ENCODE results near the gene DUS2.
"Not testable (repeated sequence)": the region's sequence is repeated elsewhere in the genome, so short reads cannot be mapped to it uniquely, and the experiment has no call there.

The DUS2 gene

GRCh38 chr16:67996666-67997065, 26.4 kb upstream of the DUS2 start:
- no peak for DNase-seq (ENCODE audit: low read depth, low spot score)
- H3K4me3 ChIP-seq (ENCODE audit: low read length), result no peak overlapping the region

GRCh38 chr16:67998231-67998778, 24.8 kb upstream of the DUS2 start:
- not testable (repeated sequence) for DNase-seq (ENCODE audit: low read depth, low spot score)

DNA sequence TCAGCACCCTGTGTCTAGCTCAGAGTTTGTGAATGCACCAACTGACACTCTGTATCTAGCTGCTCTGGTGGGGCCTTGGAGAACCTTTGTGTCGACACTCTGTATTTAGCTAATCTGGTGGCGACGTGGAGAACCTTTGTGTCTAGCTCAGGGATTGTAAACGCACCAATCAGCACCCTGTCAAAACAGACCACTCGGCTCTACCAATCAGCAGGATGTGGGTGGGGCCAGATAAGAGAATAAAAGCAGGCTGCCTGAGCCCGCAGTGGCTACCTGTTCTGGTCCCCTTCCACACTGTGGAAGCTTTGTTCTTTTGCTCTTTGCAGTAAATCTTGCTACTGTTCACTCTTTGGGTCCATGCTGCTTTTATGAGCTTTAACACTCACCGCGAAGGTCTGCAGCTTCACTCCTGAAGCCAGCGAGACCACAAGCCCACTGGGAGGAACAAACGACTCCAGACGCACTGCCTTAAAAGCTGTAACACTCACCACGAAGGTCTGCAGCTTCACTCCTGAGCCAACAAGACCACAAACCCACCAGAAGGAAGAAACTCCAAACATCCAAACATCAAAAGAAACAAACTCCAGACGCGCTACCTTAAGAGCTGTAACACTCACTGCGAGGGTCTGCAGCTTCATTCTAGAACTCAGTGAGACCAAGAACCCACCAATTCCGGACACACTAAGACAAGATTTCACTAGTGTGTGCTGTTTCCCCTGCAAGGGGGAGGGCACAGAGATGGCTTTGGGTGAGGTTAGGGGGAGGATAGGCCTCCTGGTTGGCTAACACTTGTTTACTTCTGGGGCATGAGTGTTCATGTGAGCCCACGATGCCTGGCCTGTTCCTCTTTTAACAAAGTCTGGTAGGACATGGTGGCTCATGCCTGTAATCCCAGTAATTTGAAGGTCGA, 24.1 kb upstream of the DUS2 start, which contains the start of gene DPEP2:
Gene DPEP2, minus strand, starts transcription at position 706 of the 910 bp plus-strand sequence. CDS start 6,272 bp downstream, outside the sequence.
- peak within 1 kb of the TSS; percentile 37 for H3K4me3 ChIP-seq (ENCODE audit: low read length)
- DNase-seq (ENCODE audit: low read depth, low spot score), result peak; percentile 79

More at GRCh38 chr16:67998231-67998778, 24.8 kb upstream of the DUS2 start:
- not testable (repeated sequence) for H3K4me3 ChIP-seq (ENCODE audit: low read length)

- H3K4me3 ChIP-seq (ENCODE audit: low read length), result peak overlapping the region; percentile 37; the same call in 1 of the 2 replicates
- no peak for DNase-seq (ENCODE audit: low read depth, low spot score)
Measured at GRCh38 chr16:67999985-68000384, 23.1 kb upstream of the DUS2 start.

DNA sequence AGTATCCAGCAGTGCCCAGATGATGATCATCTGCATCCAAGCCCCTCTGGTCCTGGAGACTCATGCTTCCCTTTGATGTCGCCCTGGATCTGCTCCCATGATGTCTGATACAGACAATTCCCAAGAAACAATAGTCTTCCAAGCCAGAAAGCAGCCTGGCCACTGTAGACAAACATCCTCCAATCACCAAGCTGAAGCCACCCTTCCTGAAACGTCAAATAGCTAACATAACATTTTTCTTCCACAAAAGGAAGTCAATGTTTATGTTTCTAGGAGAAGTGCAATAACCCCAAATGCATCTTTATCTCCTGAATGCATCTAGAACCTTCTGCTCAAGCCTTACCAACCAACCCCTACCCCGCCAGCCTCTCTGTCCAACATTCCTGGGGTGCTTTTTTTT, 22.6 kb upstream of the DUS2 start:
- DNase-seq (ENCODE audit: low read depth, low spot score), result no peak
- no peak overlapping the region for H3K4me3 ChIP-seq (ENCODE audit: low read length)

GRCh38 chr16:68003031-68003430, 20.1 kb upstream of the DUS2 start:
- no peak for DNase-seq (ENCODE audit: low read depth, low spot score)
- H3K4me3 ChIP-seq (ENCODE audit: low read length), result no peak overlapping the region

GRCh38 chr16:68005211-68005610, 17.9 kb upstream of the DUS2 start:
- H3K4me3 ChIP-seq (ENCODE audit: low read length), result no peak overlapping the region
- no peak for DNase-seq (ENCODE audit: low read depth, low spot score)

- H3K4me3 ChIP-seq (ENCODE audit: low read length), result no peak overlapping the region
- no peak for DNase-seq (ENCODE audit: low read depth, low spot score)
Measured at GRCh38 chr16:68005786-68006286, 17.2 kb upstream of the DUS2 start.

GRCh38 chr16:68009157-68009735, 13.8 kb upstream of the DUS2 start:
- H3K4me3 ChIP-seq (ENCODE audit: low read length), result no peak overlapping the region
- DNase-seq (ENCODE audit: low read depth, low spot score), result no peak

- DNase-seq (ENCODE audit: low read depth, low spot score); H3K4me3 ChIP-seq (ENCODE audit: low read length): not testable (repeated sequence)
Measured at GRCh38 chr16:68009872-68010271, 13.2 kb upstream of the DUS2 start.

DNA sequence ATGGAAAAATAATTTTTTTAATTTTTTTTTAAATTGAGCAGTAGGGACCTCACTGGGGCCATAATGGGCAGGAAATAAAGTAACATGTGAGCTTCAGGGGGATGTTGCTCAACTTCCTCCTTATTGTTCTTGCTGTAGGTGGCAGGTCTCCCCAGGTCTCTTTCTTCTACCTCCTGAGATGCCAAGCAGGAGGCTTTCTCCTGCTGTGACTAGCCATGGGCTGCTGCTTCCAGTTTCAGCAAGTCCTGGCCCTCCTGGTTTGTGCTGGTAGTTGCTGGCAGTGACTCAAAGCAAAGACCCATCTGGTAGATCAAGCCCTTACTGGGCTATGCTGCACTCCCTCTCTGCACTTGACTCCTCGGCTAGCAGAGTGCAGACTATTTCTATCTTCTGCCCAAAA, 9.6 kb upstream of the DUS2 start:
- DNase-seq (ENCODE audit: low read depth, low spot score), result peak; percentile 50
- H3K4me3 ChIP-seq (ENCODE audit: low read length), result no peak overlapping the region

- no peak within 1 kb of the TSS for H3K4me3 ChIP-seq (ENCODE audit: low read length)
- no peak for DNase-seq (ENCODE audit: low read depth, low spot score)
Measured at GRCh38 chr16:68015681-68016080, 7.4 kb upstream of the DUS2 start, which contains the start of gene DPEP2NB. DPEP2NB (minus strand) TSS chr16:68015911; CDS start chr16:68015770, 141 bp downstream.

DNA sequence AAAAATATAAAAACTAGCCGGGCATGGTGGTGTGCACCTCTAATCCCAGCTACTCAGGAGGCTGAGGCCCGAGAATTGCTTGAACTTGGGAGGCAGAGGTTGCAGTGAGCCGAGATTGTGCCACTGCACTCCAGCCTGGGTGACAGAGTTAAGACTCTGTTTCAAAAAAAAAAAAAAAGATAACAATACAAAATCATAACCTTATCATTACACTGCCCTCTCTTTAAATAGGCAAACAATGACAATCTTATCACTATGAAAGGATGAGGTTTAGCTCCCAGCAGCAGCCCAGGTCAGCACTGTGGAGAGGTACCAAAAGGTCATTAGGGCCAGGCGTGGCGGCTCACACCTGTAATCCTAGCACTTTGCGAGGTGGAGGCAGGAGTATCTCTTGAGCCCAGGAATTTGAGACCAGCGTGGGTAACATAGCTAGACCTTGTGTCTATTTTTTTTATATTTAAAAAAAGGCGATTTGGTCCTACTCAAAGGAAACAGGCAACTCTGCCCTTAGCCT, 3.9 kb upstream of the DUS2 start:
- DNase-seq (ENCODE audit: low read depth, low spot score), result no peak
- no peak overlapping the region for H3K4me3 ChIP-seq (ENCODE audit: low read length)

- DNase-seq (ENCODE audit: low read depth, low spot score), result no peak
- peak overlapping the region; percentile 99 for H3K4me3 ChIP-seq (ENCODE audit: low read length)
Measured at GRCh38 chr16:68021490-68021889, 1.6 kb upstream of the DUS2 start.

DNA sequence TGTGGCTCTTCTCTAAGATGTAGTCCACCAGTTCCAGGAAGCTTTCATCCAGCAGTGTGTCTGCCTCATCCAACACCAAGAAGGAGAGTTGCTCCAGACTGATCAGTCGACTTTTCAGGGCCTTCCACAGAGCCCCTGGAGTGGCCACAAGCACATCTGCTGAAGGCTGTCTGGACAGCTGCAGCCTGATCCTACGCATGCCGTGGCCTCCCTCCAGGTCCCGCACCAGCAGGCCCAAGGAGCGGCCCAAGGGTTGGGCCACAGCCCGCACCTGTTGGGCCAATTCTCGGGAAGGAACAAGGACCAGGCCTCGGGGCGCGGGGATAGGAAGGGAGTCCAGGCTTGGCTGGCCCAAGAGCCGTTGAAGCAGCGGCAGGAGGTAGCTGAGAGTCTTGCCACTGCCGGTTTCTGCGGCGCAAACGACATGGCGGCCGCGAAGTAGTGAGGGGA, 781 bp upstream of the DUS2 start:
- DNase-seq (ENCODE audit: low read depth, low spot score), result no peak
- peak overlapping the region; percentile 99 for H3K4me3 ChIP-seq (ENCODE audit: low read length)

- no peak overlapping the region for H3K4me3 ChIP-seq (ENCODE audit: low read length)
- DNase-seq (ENCODE audit: low read depth, low spot score), result no peak
Measured at GRCh38 chr16:68028996-68029395, 5.9 kb downstream of the DUS2 start.

- not testable (repeated sequence) for DNase-seq (ENCODE audit: low read depth, low spot score); H3K4me3 ChIP-seq (ENCODE audit: low read length)
Measured at GRCh38 chr16:68030108-68030507, 7.0 kb downstream of the DUS2 start.

GRCh38 chr16:68031951-68032350, 8.9 kb downstream of the DUS2 start:
- DNase-seq (ENCODE audit: low read depth, low spot score), result no peak
- H3K4me3 ChIP-seq (ENCODE audit: low read length), result no peak overlapping the region

DNA sequence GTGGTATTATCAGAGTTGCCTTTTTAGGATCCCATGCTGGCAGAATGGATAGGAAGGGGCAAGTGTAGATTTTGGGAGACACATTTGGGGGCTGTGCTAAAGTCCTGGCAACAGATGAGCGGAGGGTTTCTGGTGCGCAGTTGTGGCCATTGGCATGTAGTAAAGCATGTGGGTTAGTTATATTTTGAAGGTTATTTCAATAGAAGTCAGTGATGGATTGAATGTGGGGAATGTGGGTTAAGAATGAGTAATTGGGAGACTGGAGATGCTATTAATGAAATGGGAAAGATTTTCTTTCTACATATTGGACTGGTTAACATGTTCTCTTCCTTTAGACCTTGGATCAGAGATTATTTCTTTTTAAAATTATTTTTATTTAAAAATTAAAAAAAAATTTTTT, 10.0 kb downstream of the DUS2 start:
- H3K4me3 ChIP-seq (ENCODE audit: low read length), result no peak overlapping the region
- no peak for DNase-seq (ENCODE audit: low read depth, low spot score)

- DNase-seq (ENCODE audit: low read depth, low spot score), result no peak
- H3K4me3 ChIP-seq (ENCODE audit: low read length), result no peak overlapping the region
Measured at GRCh38 chr16:68035227-68035626, 12.1 kb downstream of the DUS2 start.

Measured in Jurkat, Clone E6-1 (cell line).